MCF 10A (cell line): Measurements from ENCODE around the gene ZNF827. TPM values are rescaled to one million over a fixed set of nuclear protein-coding genes. Genes with fewer than 3 reads are reported as not detected.

ENCODE experiments used
- BruUV-seq: library from RNA; stranded (reverse); fragments of 400-500 nt; replicated peaks from 2 replicates; lab custom pipeline; 2021; lab: Mats Ljungman, UMichigan
- CTCF ChIA-PET: fragments of 300-600 bp; sonication (Branson Sonifier 250); formaldehyde crosslinking; extraction: SDS; loops from one replicate; lab custom pipeline; 2021; ENCODE audit warnings: antibody characterized with exemption, inconsistent platforms; lab: Yijun Ruan, JAX
- POLR2A ChIA-PET: fragments of 300-600, 350-650 bp; sonication (Branson Sonifier 250); formaldehyde crosslinking; extraction: SDS; loops from one replicate; lab custom pipeline; 2020; ENCODE audit warnings: antibody characterized with exemption, inconsistent platforms; lab: Yijun Ruan, JAX
- DNase-seq: peaks from one replicate; pipeline ENCODE4 v3.0.0-alpha.2; 2018; ENCODE audit not compliant: unreplicated experiment
- H3K27ac Mint-ChIP-seq: one replicate; pipeline ENCODE4 v1.8.0; 2022; ENCODE audit warnings: mild to moderate bottlenecking, low read depth, mixed read lengths; ENCODE audit not compliant: unreplicated experiment
- H3K27me3 Mint-ChIP-seq: one replicate; pipeline ENCODE4 v1.8.0; 2022; ENCODE audit warnings: mixed read lengths; ENCODE audit not compliant: insufficient read depth, unreplicated experiment
- H3K36me3 Mint-ChIP-seq: one replicate; pipeline ENCODE4 v1.8.0; 2022; ENCODE audit warnings: mild to moderate bottlenecking, moderate library complexity, mixed read lengths; ENCODE audit not compliant: insufficient read depth, unreplicated experiment
- H3K4me1 Mint-ChIP-seq: one replicate; pipeline ENCODE4 v1.8.0; 2022; ENCODE audit warnings: mixed read lengths; ENCODE audit not compliant: insufficient read depth, unreplicated experiment
- H3K4me3 Mint-ChIP-seq: one replicate; pipeline ENCODE4 v1.8.0; 2022; ENCODE audit warnings: mild to moderate bottlenecking, moderate library complexity, mixed read lengths; ENCODE audit not compliant: unreplicated experiment
- H3K9me3 Mint-ChIP-seq: one replicate; pipeline ENCODE4 v1.8.0; 2022; ENCODE audit warnings: mixed read lengths; ENCODE audit not compliant: unreplicated experiment
- CTCF ChIP-seq: fragments of 200-600 bp; IDR thresholded peaks from one replicate; pipeline ENCODE4 v1.8.0; 2022; ENCODE audit warnings: antibody characterized with exemption, mild to moderate bottlenecking; ENCODE audit not compliant: unreplicated experiment
- intact Hi-C: fragments of 100-400 bp; cut with micrococcal nuclease; formaldehyde crosslinking; loops from 2 replicates; pipeline ENCODE4 v1.14.1; 2022
- total RNA-seq: library from RNA; stranded (reverse); gene quantifications from 2 replicates; pipeline ENCODE4 v1.2.3, GENCODE V29; 2022

The ZNF827 gene
- total RNA-seq, 1 experiment from 2014 or later, result 11.3 TPM

GRCh38 chr4:145782756-145783155 lies 155.9 kb downstream of the ZNF827 start:
- Mint-ChIP-seq H3K27me3 (no peaks in the 10 kb centered on the region), H3K4me3 (no peak overlapping the region), H3K9me3 (no peaks in the 10 kb centered on the region), H3K27ac (no peak overlapping the region), H3K4me1 (no peaks in the 10 kb centered on the region), H3K36me3 (peaks cover 11% of the 10 kb centered on the region)
- intact Hi-C loops, result no loop called here
- no TSS peak for BruUV-seq
- TF ChIP-seq CTCF, result no peak
- no peak for DNase-seq
- ChIA-PET POLR2A (interaction anchor here (0.6 kb wide), 1 partner anchor 271 kb away, joined by 3 read pairs; no protein-coding TSS in a partner anchor), CTCF (no interaction called here)

- POLR2A ChIA-PET, result no interaction called here
- Mint-ChIP-seq H3K9me3 (no peaks in the 10 kb centered on the region), H3K4me1 (no peaks in the 10 kb centered on the region), H3K27ac (no peak overlapping the region), H3K4me3 (no peak overlapping the region), H3K27me3 (no peaks in the 10 kb centered on the region), H3K36me3 (peaks cover 13% of the 10 kb centered on the region)
- intact Hi-C loops, result no loop called here
- DNase-seq, result no peak
- no peak for TF ChIP-seq CTCF
- BruUV-seq, result no TSS peak
- CTCF ChIA-PET, result no interaction called here
Measured at GRCh38 chr4:145781351-145781750, 157.3 kb downstream of the ZNF827 start.

GRCh38 chr4:145779319-145779801 lies 159.3 kb downstream of the ZNF827 start:
- CTCF ChIA-PET, result interaction anchor here (0.5 to 0.6 kb wide), 2 partner anchors 332 to 533 kb away, joined by 3 to 5 read pairs; no protein-coding TSS in a partner anchor
- H3K27ac Mint-ChIP-seq, result no peak overlapping the region
- no TSS peak for BruUV-seq
- POLR2A ChIA-PET, result interaction anchor here (0.9 kb wide), 1 partner anchor 29 kb away, joined by 3 read pairs; no protein-coding TSS in a partner anchor
- no peaks in the 10 kb centered on the region for H3K9me3 Mint-ChIP-seq
- H3K27me3 Mint-ChIP-seq, result no peaks in the 10 kb centered on the region
- peaks cover 21% of the 10 kb centered on the region for H3K36me3 Mint-ChIP-seq
- DNase-seq, result no peak
- TF ChIP-seq CTCF, result no peak
- no peak overlapping the region for H3K4me3 Mint-ChIP-seq
- no peaks in the 10 kb centered on the region for H3K4me1 Mint-ChIP-seq
- intact Hi-C loops, result no loop called here

- H3K9me3 Mint-ChIP-seq, result no peaks in the 10 kb centered on the region
Measured at GRCh38 chr4:145776208-145776607, 162.4 kb downstream of the ZNF827 start.

More at GRCh38 chr4:145776208-145776607, 162.4 kb downstream of the ZNF827 start:
- Mint-ChIP-seq H3K36me3 (peaks cover 25% of the 10 kb centered on the region), H3K27ac (no peak overlapping the region), H3K27me3 (no peaks in the 10 kb centered on the region), H3K4me1 (no peaks in the 10 kb centered on the region), H3K4me3 (no peak overlapping the region)
- TF ChIP-seq CTCF, result no peak
- ChIA-PET POLR2A (no interaction called here), CTCF (no interaction called here)
- DNase-seq, result no peak
- BruUV-seq, result no TSS peak
- intact Hi-C loops, result no loop called here
